ENCODE measurements around the gene BOLL. TPM values are rescaled to one million over a fixed set of nuclear protein-coding genes. Genes with fewer than 3 reads are reported as not detected.

Gene BOLL
- total and polyA plus RNA-seq, 8 donors: 0.10 TPM; not detected in 7

- H3K27me3 ChIP-seq: no peaks in the 10 kb centered on the region
- no peak overlapping the region for H3K4me3 ChIP-seq
- no peaks in the 10 kb centered on the region for H3K9me3 ChIP-seq
- H3K36me3 ChIP-seq: no peaks in the 10 kb centered on the region
- DNase-seq (no peak), ATAC-seq (no peak)
- intact Hi-C loops (cut with DNase I): no loop called here
- no peak overlapping the region for H3K27ac ChIP-seq
- no peak for TF ChIP-seq CTCF (IDR thresholded peaks at IDR 0.05)
- H3K4me1 ChIP-seq: no peaks in the 10 kb centered on the region
Observed at GRCh38 chr2:197677483-197677882, 107.6 kb downstream of the BOLL start.

GRCh38 chr2:197677056-197677455, 108.1 kb downstream of the BOLL start:
- DNase-seq (no peak), ATAC-seq (no peak)
- no peak for TF ChIP-seq CTCF (IDR thresholded peaks at IDR 0.05)
- no peak overlapping the region for H3K4me3 ChIP-seq
- H3K4me1 ChIP-seq: no peaks in the 10 kb centered on the region
- no peaks in the 10 kb centered on the region for H3K27me3 ChIP-seq
- H3K27ac ChIP-seq: no peak overlapping the region
- intact Hi-C loops (cut with DNase I): no loop called here
- no peaks in the 10 kb centered on the region for H3K9me3 ChIP-seq
- H3K36me3 ChIP-seq: no peaks in the 10 kb centered on the region

Other genes starting within 250 kb of the BOLL start
- gene RFTN2, start 109.7 kb downstream of the BOLL start, total RNA-seq: 10 to 100 TPM in 1 of 2 donors, 1 to 10 TPM in 1; 4.5 to 10.2 TPM
- gene RFTN2, start 109.7 kb downstream of the BOLL start, polyA plus RNA-seq (ENCODE audit: insufficient read length in 6 of 6): 10 to 100 TPM; 19.6 to 35.2 (median 24.8) TPM
- 1 to 10 TPM; 4.8 to 7.8 TPM for gene MARS2, start 80.0 kb downstream of the BOLL start, total RNA-seq
- gene MARS2, start 80.0 kb downstream of the BOLL start, polyA plus RNA-seq (ENCODE audit: insufficient read length in 6 of 6): 1 to 10 TPM; 3.5 to 6.3 (median 5.3) TPM
- 1 to 10 TPM; 3.4 to 3.9 TPM for gene PLCL1, start 19.3 kb upstream of the BOLL start, total RNA-seq
- 10 to 100 TPM in 4 of 6 donors, 1 to 10 TPM in 2; 7.9 to 15.3 (median 11.9) TPM for gene PLCL1, start 19.3 kb upstream of the BOLL start, polyA plus RNA-seq (ENCODE audit: insufficient read length in 6 of 6)

All from left lung (tissue), 10 donors.